IPS-15b (cell line): ENCODE measurements around the gene TAF11L6.
"Not testable (repeated sequence)": the region's sequence is repeated elsewhere in the genome, so short reads cannot be mapped to it uniquely, and the experiment has no call there.

Experiments
- H3K27me3 ChIP-seq: one replicate; pipeline ENCODE4 v1.6.1; 2013; ENCODE audit warnings: low read length; ENCODE audit not compliant: control insufficient read depth, insufficient read depth
- H3K36me3 ChIP-seq: one replicate; pipeline ENCODE4 v1.6.1; 2013; ENCODE audit warnings: low read length; ENCODE audit not compliant: control insufficient read depth, insufficient read depth
- H3K4me1 ChIP-seq: one replicate; pipeline ENCODE4 v1.6.1; 2013; ENCODE audit warnings: mild to moderate bottlenecking, low read length; ENCODE audit not compliant: control insufficient read depth, insufficient read depth
- H3K4me3 ChIP-seq: one replicate; pipeline ENCODE4 v1.5.1; 2013; ENCODE audit warnings: low read depth, low read length
- H3K9ac ChIP-seq: one replicate; pipeline ENCODE4 v1.6.1; 2013; ENCODE audit warnings: low read depth, mild to moderate bottlenecking, low read length
- H3K9me3 ChIP-seq: one replicate; pipeline ENCODE4 v1.6.1; 2013; ENCODE audit warnings: mild to moderate bottlenecking, low read length; ENCODE audit not compliant: control insufficient read depth, insufficient read depth

The TAF11L6 gene

DNA sequence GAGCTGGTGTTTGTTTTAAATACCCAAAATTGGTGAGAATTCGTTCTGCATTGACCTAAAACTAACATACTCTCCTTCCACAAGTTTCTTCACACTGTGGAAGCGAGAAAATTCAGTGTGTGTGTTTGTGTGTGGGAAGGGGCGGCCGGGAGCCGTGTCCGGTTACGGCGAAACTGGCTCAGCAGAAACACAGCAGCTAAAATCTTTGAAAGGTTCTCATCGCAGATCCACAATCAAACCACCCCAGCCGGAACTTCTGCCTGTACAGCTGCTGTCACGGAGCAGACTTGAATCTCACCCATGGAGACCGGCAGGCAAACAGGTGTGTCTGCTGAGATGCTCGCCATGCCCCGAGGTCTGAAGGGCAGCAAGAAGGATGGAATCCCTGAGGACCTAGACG, at the start of gene TAF11L6:
Gene TAF11L6 (plus strand): TSS at position 301 of the 400 bp plus-strand sequence.
- H3K9ac ChIP-seq, H3K9me3 ChIP-seq, H3K27me3 ChIP-seq, H3K36me3 ChIP-seq, H3K4me1 ChIP-seq, H3K4me3 ChIP-seq: not testable (repeated sequence)

DNA sequence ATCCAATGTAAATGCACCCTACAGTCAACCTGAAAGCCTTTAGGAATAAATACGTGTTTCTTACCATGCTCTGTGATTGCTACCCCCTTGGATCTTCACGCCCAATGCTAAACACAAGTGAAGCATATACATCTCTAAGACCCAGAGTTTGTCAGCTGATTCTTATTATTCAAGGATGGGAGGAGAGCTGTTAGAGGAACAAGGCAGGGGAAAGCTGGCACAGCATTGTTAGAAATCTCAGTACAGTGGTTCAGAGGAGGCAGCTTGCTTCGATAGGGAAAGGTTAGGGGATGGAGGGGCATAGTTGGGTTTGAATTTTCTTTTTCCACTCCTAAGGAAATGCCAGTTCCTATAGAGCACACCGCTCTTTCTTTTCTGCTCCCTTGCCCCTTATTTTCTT, 47.1 kb upstream of the TAF11L6 start:
- Histone ChIP-seq H3K27me3 (no peaks in the 10 kb centered on the region), H3K36me3 (no peaks in the 10 kb centered on the region), H3K4me3 (no peak overlapping the region), H3K4me1 (peaks cover 5% of the 10 kb centered on the region), H3K9ac (no peak overlapping the region), H3K9me3 (no peaks in the 10 kb centered on the region)

DNA sequence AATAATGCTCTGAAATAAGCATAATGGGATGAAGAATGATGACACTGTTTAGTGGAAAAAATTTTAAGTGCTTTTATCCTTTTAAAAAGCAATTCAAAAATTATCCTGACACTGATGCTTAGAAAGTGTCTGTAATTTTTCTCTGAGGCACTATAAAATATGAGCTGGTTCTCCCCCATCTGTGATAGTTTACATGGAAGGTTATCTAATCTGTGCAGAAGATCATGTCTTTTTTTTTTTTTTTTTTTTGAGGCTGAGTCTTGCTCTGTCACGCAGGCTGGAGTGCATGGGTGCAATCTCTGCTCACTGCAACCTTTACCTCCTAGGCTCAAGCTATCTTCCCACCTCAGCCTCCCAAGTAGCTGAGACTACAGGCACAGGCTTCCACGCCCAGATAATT, 45.7 kb upstream of the TAF11L6 start:
- no peaks in the 10 kb centered on the region for H3K27me3 ChIP-seq
- H3K9ac ChIP-seq: no peak overlapping the region
- H3K9me3 ChIP-seq: no peaks in the 10 kb centered on the region
- peaks cover 5% of the 10 kb centered on the region for H3K4me1 ChIP-seq
- no peak overlapping the region for H3K4me3 ChIP-seq
- no peaks in the 10 kb centered on the region for H3K36me3 ChIP-seq

DNA sequence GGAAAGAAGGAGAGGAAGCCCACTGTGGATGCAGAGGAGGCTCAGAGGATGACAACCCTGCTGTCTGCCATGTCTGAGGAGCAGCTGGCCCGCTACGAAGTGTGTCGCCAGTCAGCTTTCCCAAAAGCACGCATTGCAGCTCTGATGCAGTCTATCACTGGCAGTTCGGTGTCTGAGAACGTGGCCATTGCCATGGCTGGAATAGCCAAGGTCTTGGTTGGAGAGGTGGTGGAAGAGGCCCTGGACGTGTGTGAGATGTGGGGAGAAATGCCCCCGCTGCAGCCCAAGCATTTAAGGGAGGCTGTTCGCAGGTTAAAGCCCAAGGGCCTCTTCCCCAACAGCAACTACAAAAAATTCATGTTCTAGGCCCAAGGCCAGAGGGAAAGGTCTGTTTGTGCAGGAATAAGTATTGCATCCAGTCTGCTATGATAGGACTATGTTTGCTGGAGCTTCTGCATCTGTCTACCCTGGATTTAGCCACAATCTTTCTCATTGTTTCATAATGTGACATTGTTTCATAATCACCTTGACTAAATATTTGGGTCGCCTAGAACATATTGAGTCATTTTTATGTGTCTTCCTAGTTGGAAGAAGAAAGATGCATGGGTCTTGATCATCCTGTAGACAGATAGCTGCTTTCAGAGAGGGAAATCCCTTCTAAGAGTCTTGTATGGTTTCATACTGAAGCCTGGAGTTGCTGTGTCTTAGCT, 41.9 kb upstream of the TAF11L6 start:
- not testable (repeated sequence) for H3K4me1 ChIP-seq, H3K36me3 ChIP-seq, H3K9me3 ChIP-seq, H3K9ac ChIP-seq, H3K27me3 ChIP-seq, H3K4me3 ChIP-seq

DNA sequence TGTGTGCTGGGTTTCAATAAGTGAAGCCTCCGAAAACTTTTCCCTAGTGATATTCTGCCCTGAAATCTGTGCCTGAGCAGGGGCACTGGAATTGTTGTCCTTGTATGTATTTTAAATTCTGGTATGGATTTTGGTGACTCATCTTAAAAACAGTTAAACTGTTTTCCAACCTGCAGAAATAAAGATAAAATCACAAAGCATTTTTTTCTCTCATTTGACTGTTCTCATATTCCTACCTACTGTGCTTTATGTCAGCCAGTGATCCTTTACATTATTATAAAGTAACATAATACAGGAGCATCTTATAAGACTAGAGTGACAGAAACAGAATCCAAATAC, 41.3 kb upstream of the TAF11L6 start:
- Histone ChIP-seq H3K36me3 (no peaks in the 10 kb centered on the region), H3K4me3 (no peak overlapping the region), H3K9ac (no peak overlapping the region), H3K4me1 (no peaks in the 10 kb centered on the region), H3K9me3 (no peaks in the 10 kb centered on the region), H3K27me3 (no peaks in the 10 kb centered on the region)

DNA sequence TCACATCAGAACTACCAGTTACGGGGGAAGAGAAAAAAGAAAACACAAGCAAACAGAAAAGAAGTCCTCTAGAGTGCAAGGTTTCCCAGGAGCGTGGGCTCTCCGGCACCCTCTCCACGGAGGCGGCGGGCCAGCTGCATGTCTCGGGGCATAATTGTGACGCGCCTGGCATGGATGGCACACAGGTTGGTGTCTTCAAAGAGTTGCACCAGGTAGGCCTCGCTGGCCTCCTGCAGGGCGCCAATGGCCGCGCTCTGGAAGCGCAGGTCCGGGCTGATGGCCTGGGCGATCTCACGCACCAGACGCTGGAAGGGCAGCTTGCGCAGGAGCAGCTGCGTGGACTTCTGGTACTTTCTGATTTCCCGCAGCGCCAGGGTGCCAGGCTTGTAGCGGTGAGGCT, 37.2 kb upstream of the TAF11L6 start:
- not testable (repeated sequence) for H3K9ac ChIP-seq, H3K4me3 ChIP-seq, H3K36me3 ChIP-seq, H3K4me1 ChIP-seq, H3K27me3 ChIP-seq, H3K9me3 ChIP-seq

DNA sequence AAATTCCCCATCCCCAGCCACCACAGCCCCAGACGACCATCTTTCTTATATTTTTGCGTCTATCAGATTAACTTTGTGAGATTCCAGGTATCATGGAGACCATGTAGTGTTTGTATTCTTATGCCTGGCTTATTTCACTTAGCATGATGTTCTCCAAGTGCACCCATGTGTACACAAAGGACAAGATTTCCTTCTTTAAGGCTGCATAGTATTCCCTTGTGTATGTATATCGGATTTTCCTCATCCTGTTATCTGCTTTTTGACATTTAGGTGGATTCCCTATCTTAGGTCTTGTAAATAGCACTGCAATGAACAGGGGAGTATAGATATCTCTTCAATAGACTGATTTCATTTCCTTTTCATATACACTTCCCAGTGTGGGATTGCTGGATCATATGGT, 35.7 kb upstream of the TAF11L6 start:
- no peaks in the 10 kb centered on the region for H3K27me3 ChIP-seq
- H3K9me3 ChIP-seq: no peaks in the 10 kb centered on the region
- H3K4me3 ChIP-seq: no peak overlapping the region
- no peak overlapping the region for H3K9ac ChIP-seq
- no peaks in the 10 kb centered on the region for H3K36me3 ChIP-seq
- H3K4me1 ChIP-seq: no peaks in the 10 kb centered on the region

DNA sequence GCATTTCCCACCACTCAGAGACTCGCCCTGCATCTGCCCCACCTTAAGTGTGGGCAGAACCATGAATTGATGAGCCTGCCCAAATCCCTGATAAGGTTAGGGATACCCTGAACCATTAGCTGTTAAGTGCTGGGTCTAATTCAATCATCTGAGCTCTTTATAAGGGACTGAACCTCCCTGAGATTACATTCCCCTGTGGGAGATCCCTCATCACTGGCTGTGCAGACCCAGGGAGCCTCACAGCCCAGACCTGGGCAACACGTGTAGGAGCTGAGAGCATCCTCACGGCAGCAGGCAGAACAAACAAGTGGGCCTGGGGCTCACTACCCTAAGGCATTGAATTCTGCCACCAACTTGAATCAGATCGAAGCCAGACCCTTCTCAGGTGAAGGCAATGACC, 31.0 kb upstream of the TAF11L6 start:
- no peaks in the 10 kb centered on the region for H3K4me1 ChIP-seq
- H3K27me3 ChIP-seq: no peaks in the 10 kb centered on the region

DNA sequence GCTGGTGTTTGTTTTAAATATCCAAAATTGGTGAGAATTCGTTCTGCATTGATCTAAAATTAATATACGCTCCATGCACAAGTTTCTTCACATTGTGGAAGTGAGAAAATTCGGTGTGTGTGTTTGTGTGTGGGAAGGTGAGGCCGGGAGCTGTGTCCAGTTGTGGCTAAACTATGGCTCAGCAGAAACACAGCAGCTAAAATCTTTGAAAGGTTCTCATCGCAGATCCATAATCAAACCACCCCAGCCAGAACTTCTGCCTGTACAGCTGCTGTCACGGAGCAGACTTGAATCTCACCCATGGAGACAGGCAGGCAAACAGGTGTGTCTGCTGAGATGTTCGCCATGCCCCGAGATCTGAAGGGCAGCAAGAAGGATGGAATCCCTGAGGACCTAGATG, 30.5 kb upstream of the TAF11L6 start, which contains the start of gene TAF11L2:
Gene TAF11L2 (plus strand): TSS at position 301 of the 400 bp plus-strand sequence.
- H3K9me3 ChIP-seq, H3K4me3 ChIP-seq: not testable (repeated sequence)

More for the DNA sequence above, 31.0 kb upstream of the TAF11L6 start:
- H3K4me3 ChIP-seq: no peak overlapping the region
- no peak overlapping the region for H3K9ac ChIP-seq
- no peaks in the 10 kb centered on the region for H3K9me3 ChIP-seq
- no peaks in the 10 kb centered on the region for H3K36me3 ChIP-seq

DNA sequence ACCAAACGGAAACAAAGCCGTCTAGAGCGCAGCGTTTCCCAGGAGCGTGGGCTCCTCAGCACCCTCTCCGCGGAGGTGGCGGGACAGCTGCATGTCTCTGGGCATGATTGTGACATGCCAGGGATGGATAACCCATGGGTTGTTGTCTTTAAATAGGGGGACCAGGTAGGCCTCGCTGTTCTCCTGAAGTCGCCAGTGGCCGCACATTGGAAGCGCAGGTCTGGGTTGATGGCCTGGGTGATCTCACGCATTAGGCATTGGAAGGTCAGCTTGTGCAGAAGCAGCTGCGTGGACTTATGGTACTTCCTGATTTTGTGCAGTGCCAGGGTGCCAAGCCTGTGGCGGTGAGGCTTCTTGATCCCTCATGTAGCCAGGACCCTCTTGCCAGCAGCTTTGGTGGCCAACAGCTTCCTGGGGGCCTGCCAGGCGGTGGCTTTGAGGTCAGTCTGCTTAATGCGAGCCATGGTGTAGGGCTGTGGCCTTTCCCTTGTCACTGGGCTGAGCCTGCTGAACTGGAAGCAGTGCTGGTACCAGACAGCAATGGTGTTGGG, 16.6 kb upstream of the TAF11L6 start:
- no peaks in the 10 kb centered on the region for H3K9me3 ChIP-seq
- no peaks in the 10 kb centered on the region for H3K36me3 ChIP-seq
- H3K9ac ChIP-seq: no peak overlapping the region
- no peak overlapping the region for H3K4me3 ChIP-seq
- H3K27me3 ChIP-seq: no peaks in the 10 kb centered on the region
- H3K4me1 ChIP-seq: no peaks in the 10 kb centered on the region

More for the DNA sequence above, 30.5 kb upstream of the TAF11L6 start, which contains the start of gene TAF11L2:
- not testable (repeated sequence) for H3K27me3 ChIP-seq, H3K4me1 ChIP-seq, H3K9ac ChIP-seq, H3K36me3 ChIP-seq

DNA sequence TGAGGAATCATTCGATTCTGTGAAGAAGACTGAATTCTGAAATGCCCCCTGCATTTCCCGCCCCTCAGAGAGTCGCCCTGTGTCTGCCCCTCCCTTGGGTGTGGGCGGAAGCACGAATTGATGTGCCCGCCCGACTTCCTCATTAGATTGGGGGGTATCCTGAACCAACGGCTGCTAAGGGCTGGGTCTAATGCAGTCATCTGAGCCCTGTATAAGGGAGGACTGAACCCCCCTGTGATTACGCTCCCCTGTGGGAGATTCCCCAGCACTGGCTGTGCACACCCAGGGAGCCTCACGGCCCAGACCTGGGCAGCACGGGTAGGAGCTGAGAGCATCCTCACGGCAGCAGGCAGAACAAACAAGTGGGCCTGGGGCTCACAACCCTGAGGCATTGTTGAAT, 10.9 kb upstream of the TAF11L6 start:
- H3K4me1 ChIP-seq, H3K27me3 ChIP-seq, H3K4me3 ChIP-seq, H3K36me3 ChIP-seq, H3K9ac ChIP-seq, H3K9me3 ChIP-seq: not testable (repeated sequence)

DNA sequence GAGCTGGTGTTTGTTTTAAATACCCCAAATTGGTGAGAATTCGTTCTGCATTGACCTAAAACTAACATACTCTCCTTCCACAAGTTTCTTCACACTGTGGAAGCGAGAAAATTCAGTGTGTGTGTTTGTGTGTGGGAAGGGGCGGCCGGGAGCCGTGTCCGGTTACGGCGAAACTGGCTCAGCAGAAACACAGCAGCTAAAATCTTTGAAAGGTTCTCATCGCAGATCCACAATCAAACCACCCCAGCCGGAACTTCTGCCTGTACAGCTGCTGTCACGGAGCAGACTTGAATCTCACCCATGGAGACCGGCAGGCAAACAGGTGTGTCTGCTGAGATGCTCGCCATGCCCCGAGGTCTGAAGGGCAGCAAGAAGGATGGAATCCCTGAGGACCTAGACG, 10.4 kb upstream of the TAF11L6 start, which contains the start of gene TAF11L3:
Gene TAF11L3 (plus strand): TSS at position 301 of the 400 bp plus-strand sequence.
- H3K9ac ChIP-seq, H3K27me3 ChIP-seq, H3K9me3 ChIP-seq, H3K36me3 ChIP-seq, H3K4me3 ChIP-seq, H3K4me1 ChIP-seq: not testable (repeated sequence)
